C4-2B (cell line): ENCODE data around the gene SNTB2.

Experiments used
- CTCF ChIP-seq: fragments of 450-650 bp; conservative IDR thresholded peaks from 2 replicates; pipeline ENCODE4 v1.5.1; 2017; ENCODE audit warnings: mild to moderate bottlenecking
- ZFX ChIP-seq: fragments of 450-650 bp; IDR thresholded peaks from 2 replicates; pipeline ENCODE4 v1.6.1; 2017

- TF ChIP-seq CTCF, result no peak
- TF ChIP-seq ZFX, result no peak
Observed at GRCh38 chr16:69274699-69275235, 87.8 kb downstream of the SNTB2 start.
